ENCODE results near the gene RAB42. TPM values are rescaled to one million over a fixed set of nuclear protein-coding genes. Genes with fewer than 3 reads are reported as not detected.

RAB42 gene
- total and polyA plus RNA-seq, 8 donors: 0.70 to 5.5 (median 2.2) TPM; not detected in 2

GRCh38 chr1:28577052-28577678 lies 14.9 kb upstream of the RAB42 start:
- intact Hi-C loops (cut with DNase I; ENCODE audit: low total_unique reads): no loop called here
- H3K36me3 ChIP-seq: peaks cover 41 to 84% (median 79%) of the 10 kb centered on the region in 4 donors
- no peaks in the 10 kb centered on the region for H3K9me3 ChIP-seq
- no peak overlapping the region for H3K4me3 ChIP-seq
- H3K27ac ChIP-seq: no peak overlapping the region
- no peak for DNase-seq
- 61 to 96% (median 85%) methylated on average over 1 of the region's 1 CpG for WGBS, 5 donors
- H3K4me1 ChIP-seq: peaks cover 14 to 28% (median 23%) of the 10 kb centered on the region in 4 donors
- TF ChIP-seq POLR2A (IDR thresholded peaks at IDR 0.05) (no peak), POLR2AphosphoS5 (IDR thresholded peaks at IDR 0.05) (no peak), EP300 (IDR thresholded peaks at IDR 0.05) (no peak), CTCF (IDR thresholded peaks at IDR 0.05) (no peak)
- no peaks in the 10 kb centered on the region for H3K27me3 ChIP-seq

- intact Hi-C loops (cut with DNase I; ENCODE audit: low total_unique reads): no loop called here
- Histone ChIP-seq H3K36me3 (peaks cover 37 to 77% (median 72%) of the 10 kb centered on the region in 4 donors), H3K9me3 (no peaks in the 10 kb centered on the region), H3K4me1 (peaks cover 20 to 35% (median 30%) of the 10 kb centered on the region in 4 donors), H3K4me3 (no peak overlapping the region), H3K27me3 (no peaks in the 10 kb centered on the region), H3K27ac (peak overlapping the region in 1 of 5 donors; percentile 92)
- DNase-seq: no peak
- no peak for TF ChIP-seq EP300 (IDR thresholded peaks at IDR 0.05)
- no peak for TF ChIP-seq CTCF (IDR thresholded peaks at IDR 0.05)
- peak in 1 of 3 donors; percentile 9 for TF ChIP-seq POLR2AphosphoS5 (IDR thresholded peaks at IDR 0.05)
- TF ChIP-seq POLR2A (IDR thresholded peaks at IDR 0.05): no peak
- WGBS, 5 donors: 74 to 76% (median 75%) methylated on average over 6 of the region's 6 CpGs
Measured at GRCh38 chr1:28577738-28578536, 14.1 kb upstream of the RAB42 start.

GRCh38 chr1:28578696-28579218 lies 13.3 kb upstream of the RAB42 start:
- H3K27ac ChIP-seq: peak overlapping the region in 2 of 5 donors; percentile 26 to 92
- H3K4me1 ChIP-seq: peaks cover 22 to 37% (median 33%) of the 10 kb centered on the region in 4 donors
- intact Hi-C loops (cut with DNase I; ENCODE audit: low total_unique reads): no loop called here
- H3K9me3 ChIP-seq: no peaks in the 10 kb centered on the region
- 70 to 72% (median 72%) methylated on average over 6 of the region's 6 CpGs for WGBS, 5 donors
- peaks cover 37 to 68% (median 63%) of the 10 kb centered on the region in 4 donors for H3K36me3 ChIP-seq
- TF ChIP-seq POLR2AphosphoS5 (IDR thresholded peaks at IDR 0.05) (no peak), EP300 (IDR thresholded peaks at IDR 0.05) (no peak), CTCF (IDR thresholded peaks at IDR 0.05) (no peak), POLR2A (IDR thresholded peaks at IDR 0.05) (no peak)
- H3K27me3 ChIP-seq: no peaks in the 10 kb centered on the region
- DNase-seq: no peak
- peak overlapping the region in 2 of 4 donors; percentile 24 to 96 for H3K4me3 ChIP-seq

- Histone ChIP-seq H3K4me3 (peak overlapping the region in 2 of 4 donors; percentile 91 to 96), H3K27ac (peak overlapping the region in 2 of 5 donors; percentile 33 to 92)
- WGBS, 5 donors: 74 to 92% (median 84%) methylated on average over 1 of the region's 1 CpG
Measured at GRCh38 chr1:28579401-28579800, 12.7 kb upstream of the RAB42 start.

More at GRCh38 chr1:28579401-28579800, 12.7 kb upstream of the RAB42 start:
- no peak for DNase-seq
- intact Hi-C loops (cut with DNase I; ENCODE audit: low total_unique reads): no loop called here
- Histone ChIP-seq H3K27me3 (no peaks in the 10 kb centered on the region), H3K4me1 (peaks cover 22 to 37% (median 33%) of the 10 kb centered on the region in 4 donors), H3K9me3 (no peaks in the 10 kb centered on the region), H3K36me3 (peaks cover 37 to 62% (median 57%) of the 10 kb centered on the region in 4 donors)
- TF ChIP-seq POLR2AphosphoS5 (IDR thresholded peaks at IDR 0.05): no peak
- TF ChIP-seq POLR2A (IDR thresholded peaks at IDR 0.05): no peak
- no peak for TF ChIP-seq CTCF (IDR thresholded peaks at IDR 0.05)
- TF ChIP-seq EP300 (IDR thresholded peaks at IDR 0.05): no peak

Data from stomach (tissue), 9 donors.